SH-SY5Y (cell line): ENCODE data around the gene ZNF256.

ENCODE experiments used
- GATA2 ChIP-seq: IDR thresholded peaks from 2 replicates; pipeline ENCODE4 v1.6.1; 2011; ENCODE audit warnings: mild to moderate bottlenecking, low read depth, low read length
- GATA3 ChIP-seq: IDR thresholded peaks from 2 replicates; pipeline ENCODE4 v1.6.1; 2011; ENCODE audit warnings: low read depth, mild to moderate bottlenecking, low read length, moderate library complexity

DNA sequence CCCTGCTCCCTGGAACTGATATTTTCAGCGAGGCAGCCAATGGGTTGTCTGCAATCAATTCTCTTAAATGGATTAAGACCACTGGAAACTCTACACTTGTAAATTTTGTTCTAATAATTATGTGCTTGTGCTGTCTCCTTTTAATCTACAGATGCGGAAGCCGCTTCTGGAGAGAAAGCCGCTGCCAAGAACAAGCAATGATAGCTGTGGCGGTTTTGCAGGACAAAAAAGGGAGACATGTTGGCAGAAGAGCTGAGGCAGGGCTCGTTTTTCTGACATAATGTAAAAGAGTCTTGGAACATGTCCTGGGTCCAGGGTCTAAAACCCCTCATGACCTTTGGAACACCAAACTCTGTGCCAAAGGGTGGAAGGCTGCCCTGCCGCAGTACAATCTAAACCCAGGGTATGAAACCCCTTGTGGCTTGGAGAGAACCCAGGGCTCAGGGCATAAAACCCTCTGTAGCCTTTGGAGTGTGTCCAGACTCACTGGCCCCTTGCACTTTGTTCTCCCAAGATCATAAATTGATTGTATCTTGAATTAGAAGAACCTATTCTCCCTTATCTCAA lies 43.8 kb downstream of the ZNF256 start:
- TF ChIP-seq GATA3 (no peak), GATA2 (no peak)
